SK-N-SH treated with all-trans-retinoic acid at 6 μM for 48 hours (cell line): Measurements from ENCODE around the gene ATXN10.

Source experiments
- ATAC-seq: fragments of 200-7000 bp; cut with Tn5 transposase; 3 replicates; pipeline ENCODE4 v1.9.1; 2020; ENCODE audit warnings: mild to moderate bottlenecking, moderate library complexity
- BACH2 ChIP-seq: fragments of 250-450 bp; sonication (Bioruptor Pico); IDR thresholded peaks from 2 replicates; pipeline ENCODE4 v1.9.0; 2021; ENCODE audit warnings: mild to moderate bottlenecking, borderline replicate concordance
- CSDC2 ChIP-seq: fragments of 250-450 bp; sonication (Bioruptor Pico); IDR thresholded peaks from 2 replicates; pipeline ENCODE4 v1.5.0; 2020; ENCODE audit warnings: mild to moderate bottlenecking, moderate library complexity
- CSRNP3 ChIP-seq: fragments of 250-450 bp; sonication (Bioruptor Pico); IDR thresholded peaks from 2 replicates; pipeline ENCODE4 v1.5.1; 2021; ENCODE audit warnings: mild to moderate bottlenecking, moderate library complexity
- ESRRG ChIP-seq: fragments of 250-450 bp; sonication (Bioruptor Pico); IDR thresholded peaks from 2 replicates; pipeline ENCODE4 v1.6.1; 2021; ENCODE audit warnings: mild to moderate bottlenecking
- GLIS3 ChIP-seq: fragments of 250-450 bp; sonication (Bioruptor Pico); IDR thresholded peaks from 2 replicates; pipeline ENCODE4 v1.5.0; 2020; ENCODE audit warnings: mild to moderate bottlenecking, moderate library complexity
- ISL1 ChIP-seq: fragments of 250-450 bp; sonication (Bioruptor Pico); IDR thresholded peaks from 2 replicates; pipeline ENCODE4 v2.1.2; 2022; ENCODE audit warnings: mild to moderate bottlenecking, moderate library complexity
- PPARA ChIP-seq: fragments of 250-450 bp; sonication (Bioruptor Pico); IDR thresholded peaks from 2 replicates; pipeline ENCODE4 v1.5.0; 2020; ENCODE audit warnings: mild to moderate bottlenecking, borderline replicate concordance
- RARB ChIP-seq: fragments of 250-450 bp; sonication (Bioruptor Pico); IDR thresholded peaks from 2 replicates; pipeline ENCODE4 v1.8.0; 2021; ENCODE audit warnings: mild to moderate bottlenecking, moderate library complexity
- SNAI2 ChIP-seq: fragments of 250-450 bp; sonication (Bioruptor Pico); IDR thresholded peaks from 2 replicates; pipeline ENCODE4 v1.5.0; 2020; ENCODE audit warnings: mild to moderate bottlenecking, moderate library complexity
- TCF4 ChIP-seq: fragments of 250-450 bp; sonication (Bioruptor Pico); IDR thresholded peaks from 2 replicates; pipeline ENCODE4 v1.8.0; 2021; ENCODE audit warnings: mild to moderate bottlenecking, moderate library complexity, borderline replicate concordance
- TOX ChIP-seq: fragments of 250-450 bp; sonication (Bioruptor Pico); IDR thresholded peaks from 2 replicates; pipeline ENCODE4 v1.8.0; 2021; ENCODE audit warnings: mild to moderate bottlenecking, moderate library complexity, borderline replicate concordance
- ZFP3 ChIP-seq: fragments of 250-450 bp; sonication (Bioruptor Pico); IDR thresholded peaks from 2 replicates; pipeline ENCODE4 v1.5.0; 2020; ENCODE audit warnings: mild to moderate bottlenecking, moderate library complexity
- ZFP30 ChIP-seq: fragments of 450-650 bp; formaldehyde crosslinking; IDR thresholded peaks from 2 replicates; pipeline ENCODE4 v1.5.0; 2022; ENCODE audit warnings: mild to moderate bottlenecking, moderate library complexity
- ZNF8 ChIP-seq: fragments of 450-650 bp; formaldehyde crosslinking; IDR thresholded peaks from 2 replicates; pipeline ENCODE4 v1.5.0; 2020; ENCODE audit warnings: mild to moderate bottlenecking, moderate library complexity
- TF ChIP-seq, protein P1 (sequence below): fragments of 250-450 bp; sonication (Bioruptor Pico); IDR thresholded peaks from 2 replicates; pipeline ENCODE4 v1.5.1; 2020; ENCODE audit warnings: low read depth, mild to moderate bottlenecking, moderate library complexity
- TF ChIP-seq, protein P2 (sequence below): fragments of 250-450 bp; sonication (Bioruptor Pico); IDR thresholded peaks from 2 replicates; pipeline ENCODE4 v1.8.0; 2021; ENCODE audit warnings: low read depth, mild to moderate bottlenecking, moderate library complexity, borderline replicate concordance
- TF ChIP-seq, protein P3 (sequence below): fragments of 250-450 bp; sonication (Bioruptor Pico); IDR thresholded peaks from 2 replicates; pipeline ENCODE4 v1.5.0; 2020; ENCODE audit warnings: mild to moderate bottlenecking, moderate library complexity
- TF ChIP-seq, protein P4 (sequence below): fragments of 250-450 bp; sonication (Bioruptor Pico); IDR thresholded peaks from 2 replicates; pipeline ENCODE4 v1.8.0; 2020; ENCODE audit warnings: mild to moderate bottlenecking, moderate library complexity, borderline replicate concordance

Gene ATXN10

DNA sequence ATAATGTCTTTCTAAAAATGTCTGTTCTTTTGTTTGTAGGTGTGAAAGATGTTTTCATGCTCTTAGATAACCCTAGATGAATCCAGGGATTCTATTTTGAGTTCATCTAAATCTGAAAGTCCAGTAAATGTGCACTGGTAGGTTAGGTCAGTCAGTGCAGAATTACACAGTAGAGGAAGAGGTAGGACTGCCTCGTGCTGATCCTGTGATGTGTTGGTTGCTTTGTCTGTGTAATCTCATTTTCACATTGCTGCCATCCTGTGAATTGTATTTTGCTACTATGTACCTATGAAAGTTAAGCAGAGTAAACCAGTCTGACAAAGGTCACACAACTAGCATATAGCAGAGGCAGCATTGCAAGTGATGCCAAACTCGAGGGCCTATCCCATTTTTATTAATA lies 36.5 kb downstream of the ATXN10 start:
- TF ChIP-seq, protein P1, sequence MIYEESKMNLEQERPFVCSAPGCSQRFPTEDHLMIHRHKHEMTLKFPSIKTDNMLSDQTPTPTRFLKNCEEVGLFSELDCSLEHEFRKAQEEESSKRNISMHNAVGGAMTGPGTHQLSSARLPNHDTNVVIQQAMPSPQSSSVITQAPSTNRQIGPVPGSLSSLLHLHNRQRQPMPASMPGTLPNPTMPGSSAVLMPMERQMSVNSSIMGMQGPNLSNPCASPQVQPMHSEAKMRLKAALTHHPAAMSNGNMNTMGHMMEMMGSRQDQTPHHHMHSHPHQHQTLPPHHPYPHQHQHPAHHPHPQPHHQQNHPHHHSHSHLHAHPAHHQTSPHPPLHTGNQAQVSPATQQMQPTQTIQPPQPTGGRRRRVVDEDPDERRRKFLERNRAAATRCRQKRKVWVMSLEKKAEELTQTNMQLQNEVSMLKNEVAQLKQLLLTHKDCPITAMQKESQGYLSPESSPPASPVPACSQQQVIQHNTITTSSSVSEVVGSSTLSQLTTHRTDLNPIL (CRISPR knock-in tag), result no peak
- no peak for TF ChIP-seq BACH2 (CRISPR knock-in tag)
- 0 out of 2 replicates have a peak, but pooled peaks have one; percentile 57 for TF ChIP-seq ESRRG (CRISPR knock-in tag)
- no peak for TF ChIP-seq SNAI2 (CRISPR knock-in tag)
- ATAC-seq, result no peak

DNA sequence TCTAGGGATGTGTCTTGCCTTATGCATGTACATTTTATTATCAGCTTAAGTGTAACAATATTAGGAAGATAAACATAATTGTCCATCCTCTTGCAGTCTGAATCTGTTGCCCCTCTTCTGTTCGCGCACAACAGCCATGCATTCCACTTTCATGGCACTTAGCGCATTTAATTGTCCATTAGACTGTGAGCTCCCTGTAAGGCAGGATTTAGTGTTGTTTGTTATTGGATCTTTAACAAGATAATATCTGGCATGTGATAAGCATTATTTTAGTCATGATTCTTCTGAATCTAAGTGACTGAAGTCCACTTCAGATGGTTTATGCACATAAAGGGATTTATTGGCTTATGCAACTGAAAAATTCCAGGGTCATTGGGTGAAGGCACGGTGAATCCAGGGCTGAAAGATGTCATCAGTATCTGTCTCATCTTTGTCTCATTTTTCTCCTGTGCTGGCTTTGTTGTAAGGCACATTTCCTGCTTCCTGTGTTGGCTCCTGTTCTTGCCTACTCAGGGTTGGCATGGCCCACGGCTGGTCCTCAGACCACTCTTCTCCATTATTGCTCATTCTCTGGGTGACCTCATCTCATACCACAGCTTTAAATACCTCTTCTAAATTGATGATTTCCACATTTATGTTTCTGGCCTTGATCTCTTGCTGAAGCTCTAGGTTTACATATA lies 37.6 kb downstream of the ATXN10 start:
- TF ChIP-seq CSRNP3 (CRISPR knock-in tag) (0 out of 2 replicates have a peak, but pooled peaks have one; percentile 52), PPARA (0 out of 2 replicates have a peak, but pooled peaks have one; percentile 37), SNAI2 (CRISPR knock-in tag) (peak; percentile 23; the same call in 1 of the 2 replicates), TOX (CRISPR knock-in tag) (peak; percentile 6; the same call in 1 of the 2 replicates), ESRRG (CRISPR knock-in tag) (0 out of 2 replicates have a peak, but pooled peaks have one; percentile 6), ZFP3 (no peak), CSDC2 (no peak; the same call in none of the 2 replicates), ISL1 (peak; percentile 99), TCF4 (CRISPR knock-in tag) (peak; percentile 67)
- TF ChIP-seq, protein P1 (CRISPR knock-in tag), result peak; percentile 85; the same call in 1 of the 2 replicates
- TF ChIP-seq, protein P2, sequence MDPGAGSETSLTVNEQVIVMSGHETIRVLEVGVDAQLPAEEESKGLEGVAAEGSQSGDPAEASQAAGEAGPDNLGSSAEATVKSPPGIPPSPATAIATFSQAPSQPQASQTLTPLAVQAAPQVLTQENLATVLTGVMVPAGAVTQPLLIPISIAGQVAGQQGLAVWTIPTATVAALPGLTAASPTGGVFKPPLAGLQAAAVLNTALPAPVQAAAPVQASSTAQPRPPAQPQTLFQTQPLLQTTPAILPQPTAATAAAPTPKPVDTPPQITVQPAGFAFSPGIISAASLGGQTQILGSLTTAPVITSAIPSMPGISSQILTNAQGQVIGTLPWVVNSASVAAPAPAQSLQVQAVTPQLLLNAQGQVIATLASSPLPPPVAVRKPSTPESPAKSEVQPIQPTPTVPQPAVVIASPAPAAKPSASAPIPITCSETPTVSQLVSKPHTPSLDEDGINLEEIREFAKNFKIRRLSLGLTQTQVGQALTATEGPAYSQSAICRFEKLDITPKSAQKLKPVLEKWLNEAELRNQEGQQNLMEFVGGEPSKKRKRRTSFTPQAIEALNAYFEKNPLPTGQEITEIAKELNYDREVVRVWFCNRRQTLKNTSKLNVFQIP (CRISPR knock-in tag), result peak; percentile 37; the same call in 1 of the 2 replicates
- TF ChIP-seq, all 23 proteins: peak for 9
- peak; percentile 98 for ATAC-seq

- peak; percentile 58 for ATAC-seq
- TF ChIP-seq, protein P3, sequence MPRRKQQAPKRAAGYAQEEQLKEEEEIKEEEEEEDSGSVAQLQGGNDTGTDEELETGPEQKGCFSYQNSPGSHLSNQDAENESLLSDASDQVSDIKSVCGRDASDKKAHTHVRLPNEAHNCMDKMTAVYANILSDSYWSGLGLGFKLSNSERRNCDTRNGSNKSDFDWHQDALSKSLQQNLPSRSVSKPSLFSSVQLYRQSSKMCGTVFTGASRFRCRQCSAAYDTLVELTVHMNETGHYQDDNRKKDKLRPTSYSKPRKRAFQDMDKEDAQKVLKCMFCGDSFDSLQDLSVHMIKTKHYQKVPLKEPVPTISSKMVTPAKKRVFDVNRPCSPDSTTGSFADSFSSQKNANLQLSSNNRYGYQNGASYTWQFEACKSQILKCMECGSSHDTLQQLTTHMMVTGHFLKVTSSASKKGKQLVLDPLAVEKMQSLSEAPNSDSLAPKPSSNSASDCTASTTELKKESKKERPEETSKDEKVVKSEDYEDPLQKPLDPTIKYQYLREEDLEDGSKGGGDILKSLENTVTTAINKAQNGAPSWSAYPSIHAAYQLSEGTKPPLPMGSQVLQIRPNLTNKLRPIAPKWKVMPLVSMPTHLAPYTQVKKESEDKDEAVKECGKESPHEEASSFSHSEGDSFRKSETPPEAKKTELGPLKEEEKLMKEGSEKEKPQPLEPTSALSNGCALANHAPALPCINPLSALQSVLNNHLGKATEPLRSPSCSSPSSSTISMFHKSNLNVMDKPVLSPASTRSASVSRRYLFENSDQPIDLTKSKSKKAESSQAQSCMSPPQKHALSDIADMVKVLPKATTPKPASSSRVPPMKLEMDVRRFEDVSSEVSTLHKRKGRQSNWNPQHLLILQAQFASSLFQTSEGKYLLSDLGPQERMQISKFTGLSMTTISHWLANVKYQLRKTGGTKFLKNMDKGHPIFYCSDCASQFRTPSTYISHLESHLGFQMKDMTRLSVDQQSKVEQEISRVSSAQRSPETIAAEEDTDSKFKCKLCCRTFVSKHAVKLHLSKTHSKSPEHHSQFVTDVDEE, result no peak
- TF ChIP-seq, protein P1 (CRISPR knock-in tag), result no peak
- TF ChIP-seq GLIS3 (CRISPR knock-in tag) (no peak), ZFP30 (CRISPR knock-in tag) (no peak), BACH2 (CRISPR knock-in tag) (no peak), SNAI2 (CRISPR knock-in tag) (no peak; the same call in 1 of the 2 replicates), CSRNP3 (CRISPR knock-in tag) (no peak), ESRRG (CRISPR knock-in tag) (no peak), RARB (CRISPR knock-in tag) (no peak), ZFP3 (no peak), ZNF8 (CRISPR knock-in tag) (no peak), CSDC2 (no peak), ISL1 (no peak)
- TF ChIP-seq, protein P2 (CRISPR knock-in tag), result no peak
- TF ChIP-seq, protein P4, sequence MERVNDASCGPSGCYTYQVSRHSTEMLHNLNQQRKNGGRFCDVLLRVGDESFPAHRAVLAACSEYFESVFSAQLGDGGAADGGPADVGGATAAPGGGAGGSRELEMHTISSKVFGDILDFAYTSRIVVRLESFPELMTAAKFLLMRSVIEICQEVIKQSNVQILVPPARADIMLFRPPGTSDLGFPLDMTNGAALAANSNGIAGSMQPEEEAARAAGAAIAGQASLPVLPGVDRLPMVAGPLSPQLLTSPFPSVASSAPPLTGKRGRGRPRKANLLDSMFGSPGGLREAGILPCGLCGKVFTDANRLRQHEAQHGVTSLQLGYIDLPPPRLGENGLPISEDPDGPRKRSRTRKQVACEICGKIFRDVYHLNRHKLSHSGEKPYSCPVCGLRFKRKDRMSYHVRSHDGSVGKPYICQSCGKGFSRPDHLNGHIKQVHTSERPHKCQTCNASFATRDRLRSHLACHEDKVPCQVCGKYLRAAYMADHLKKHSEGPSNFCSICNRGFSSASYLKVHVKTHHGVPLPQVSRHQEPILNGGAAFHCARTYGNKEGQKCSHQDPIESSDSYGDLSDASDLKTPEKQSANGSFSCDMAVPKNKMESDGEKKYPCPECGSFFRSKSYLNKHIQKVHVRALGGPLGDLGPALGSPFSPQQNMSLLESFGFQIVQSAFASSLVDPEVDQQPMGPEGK (CRISPR knock-in tag), result no peak
These were observed 38.2 kb downstream of the ATXN10 start for GRCh38 chr22:45709866-45710265.
